ENCODE data around the gene FRS3.

FRS3 gene

DNA sequence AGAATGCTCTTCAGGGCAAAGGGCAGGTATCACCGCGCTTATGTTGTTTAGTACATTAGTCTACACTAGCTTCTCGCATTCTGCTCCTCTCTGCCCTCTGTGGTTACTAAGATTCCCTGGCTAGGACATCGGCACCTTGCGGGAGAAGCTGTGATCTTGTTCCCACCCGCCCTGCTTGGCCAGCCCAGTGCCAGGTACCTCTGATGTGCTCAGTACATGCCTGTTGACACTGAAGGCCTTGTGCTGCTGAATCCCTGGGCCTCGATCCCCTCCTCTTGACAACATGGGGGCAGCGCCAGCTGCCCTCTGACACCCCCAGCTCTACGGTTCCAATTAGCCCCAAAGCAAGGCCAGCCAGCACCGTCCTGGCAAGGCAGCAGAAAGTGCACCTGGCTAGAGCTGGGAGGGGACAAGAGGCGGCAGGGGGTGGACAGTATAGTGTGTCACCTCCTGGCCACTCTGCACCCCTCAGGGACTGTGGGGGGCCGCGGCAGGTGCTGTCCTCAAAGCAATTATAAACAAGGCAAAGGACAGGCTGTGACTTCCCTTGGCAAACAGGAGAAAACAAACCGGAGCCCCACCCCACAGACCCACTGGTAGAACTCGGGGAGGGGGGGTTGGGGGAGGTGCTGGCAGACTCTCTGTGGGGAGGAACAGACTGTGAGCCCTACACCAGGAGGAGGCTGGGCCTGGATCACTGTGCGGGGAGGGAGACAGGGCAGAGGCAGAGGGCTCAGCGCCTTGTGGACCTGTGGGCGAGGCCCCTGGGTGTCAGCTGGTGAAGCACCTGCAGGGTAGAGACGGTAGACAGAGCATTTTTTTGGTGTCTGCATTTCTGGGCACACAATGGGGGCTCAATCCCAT is 51.4 kb downstream of the FRS3 start:
- DNase-seq (ENCODE audit: low spot score) = no peak

DNA sequence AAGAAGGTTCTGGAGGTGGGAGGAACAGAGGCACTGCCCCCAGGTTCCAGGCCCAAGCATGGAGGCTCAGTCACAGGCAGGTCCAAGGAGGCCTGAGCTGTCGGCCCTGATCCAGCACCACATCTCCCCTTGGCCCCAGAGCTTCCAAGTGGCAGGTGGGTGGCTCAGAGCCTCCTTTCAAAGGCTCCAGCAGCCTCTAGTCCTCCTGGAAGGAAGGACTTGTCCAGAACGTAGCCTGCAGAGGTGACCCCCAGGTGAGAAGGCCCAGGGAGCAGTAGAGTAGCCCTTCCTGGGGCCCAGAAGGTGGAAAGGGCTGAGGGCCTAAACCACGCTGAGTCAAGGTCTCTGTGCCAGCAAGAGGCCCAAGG is 52.0 kb downstream of the FRS3 start:
- no peak for DNase-seq (ENCODE audit: low spot score)

DNA sequence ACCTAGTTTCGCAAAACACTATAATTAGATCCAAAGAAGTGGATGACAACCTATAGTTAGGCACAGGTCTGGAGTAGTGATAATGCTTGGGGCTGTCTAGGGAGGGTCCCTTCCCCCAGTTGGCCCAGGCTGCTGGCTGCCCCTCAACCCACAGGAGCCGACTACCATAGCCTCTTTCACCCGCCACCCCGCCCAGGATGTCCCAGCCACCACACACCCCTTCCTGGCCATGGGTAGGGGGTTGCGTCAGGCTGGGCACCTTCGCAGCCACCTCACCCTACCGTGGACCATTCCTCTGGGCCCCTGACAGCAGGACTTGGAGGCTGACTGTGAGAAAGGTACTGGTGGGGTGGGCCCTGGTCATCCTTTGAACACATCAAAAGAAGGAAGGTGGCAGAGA is 52.8 kb downstream of the FRS3 start:
- DNase-seq (ENCODE audit: low spot score) = no peak

DNA sequence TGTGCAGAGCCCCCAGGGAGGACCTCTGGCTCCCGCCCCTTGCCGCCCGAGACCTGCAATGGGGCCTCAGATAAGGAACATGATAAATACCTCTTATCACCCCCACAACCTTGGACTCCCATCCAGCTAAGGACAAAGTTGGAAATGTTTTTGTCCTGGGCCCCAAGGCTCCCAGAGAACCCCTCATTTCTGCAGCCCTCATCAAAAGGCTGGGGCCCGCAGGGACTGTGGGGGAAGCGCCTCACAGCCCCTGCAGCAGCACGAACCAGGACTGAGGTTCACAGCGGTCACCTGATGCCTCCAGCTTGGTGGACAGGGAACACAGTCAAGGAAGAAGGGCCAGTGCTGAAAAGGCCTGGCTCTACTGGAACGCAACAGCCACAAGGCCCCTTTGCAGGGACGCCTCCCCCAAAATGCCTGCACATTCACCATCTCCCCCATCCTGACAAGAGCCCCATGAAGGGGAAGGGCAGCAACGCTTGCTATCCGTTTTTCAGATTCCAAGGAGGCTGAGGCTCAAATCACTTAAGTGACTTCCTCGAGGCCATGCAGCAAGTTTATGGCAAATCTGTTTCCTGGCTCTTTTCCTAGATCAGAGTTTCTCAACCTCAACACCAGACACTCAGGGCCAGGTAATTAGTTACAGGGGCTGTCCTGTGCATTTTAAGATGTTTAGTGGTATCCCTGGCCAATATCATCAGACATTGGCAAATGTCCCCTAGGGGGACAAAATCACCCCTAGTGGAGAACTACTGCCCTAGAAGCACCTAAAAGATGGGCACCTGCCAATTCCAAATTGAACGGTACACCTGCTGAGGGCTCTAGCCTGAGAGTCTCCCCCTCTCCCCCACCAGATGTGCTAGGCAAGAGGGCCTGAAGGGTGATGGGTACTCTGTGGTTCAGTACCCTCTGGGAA is 54.9 kb downstream of the FRS3 start:
- DNase-seq (ENCODE audit: low spot score) = no peak

DNA sequence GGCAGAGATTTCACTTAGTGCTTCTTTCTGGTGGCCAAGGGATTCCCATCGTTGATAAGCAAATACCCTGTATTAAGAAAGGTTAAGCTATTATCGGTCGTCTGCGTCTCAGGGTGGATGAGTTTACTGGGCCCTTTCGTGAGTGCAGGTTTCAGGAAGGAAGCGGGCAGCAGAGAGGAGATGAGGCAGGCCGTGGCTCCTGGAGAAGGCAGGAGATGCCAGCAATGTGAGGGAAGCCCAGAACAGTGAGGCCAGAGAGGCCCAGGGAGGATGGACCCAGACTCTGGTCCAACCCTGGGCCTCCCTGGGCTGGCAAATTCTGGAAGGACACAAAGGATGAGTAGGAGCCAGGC is 55.5 kb downstream of the FRS3 start:
- DNase-seq (ENCODE audit: low spot score) = no peak

DNA sequence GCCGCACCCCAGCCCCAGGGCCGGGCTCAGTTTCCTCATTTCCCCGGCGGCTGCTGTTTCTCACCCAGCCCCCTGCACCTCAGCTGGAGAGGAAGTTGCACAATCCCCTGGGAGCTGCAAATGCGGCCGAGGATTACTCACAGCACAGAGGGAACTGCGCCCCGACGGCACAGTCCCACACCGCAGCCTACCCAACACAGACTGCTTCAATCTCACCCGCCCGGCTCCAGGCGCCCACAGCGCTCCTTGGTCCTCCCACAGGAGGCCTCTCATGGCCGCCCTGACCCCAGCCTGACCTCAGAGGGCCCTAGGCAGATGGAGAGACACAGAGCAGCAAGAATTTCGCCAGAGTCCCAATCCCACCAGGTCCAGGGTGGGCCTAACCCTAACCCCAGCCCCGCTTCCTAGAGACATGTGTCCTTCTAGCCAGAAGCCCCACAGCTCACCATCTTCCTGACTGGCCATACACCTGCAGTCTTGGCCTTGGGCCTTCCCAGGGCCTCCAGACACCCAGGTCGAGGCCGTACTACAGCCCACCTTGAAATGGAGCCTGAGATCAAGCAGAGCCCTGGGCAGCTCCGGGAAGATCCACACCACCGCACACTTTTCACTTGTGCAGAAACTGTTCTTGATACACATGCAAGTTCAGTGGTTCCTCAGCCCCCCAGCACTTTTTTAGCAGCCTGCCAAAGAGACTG is 56.0 kb downstream of the FRS3 start:
- DNase-seq (ENCODE audit: low spot score) = peak; percentile 89

DNA sequence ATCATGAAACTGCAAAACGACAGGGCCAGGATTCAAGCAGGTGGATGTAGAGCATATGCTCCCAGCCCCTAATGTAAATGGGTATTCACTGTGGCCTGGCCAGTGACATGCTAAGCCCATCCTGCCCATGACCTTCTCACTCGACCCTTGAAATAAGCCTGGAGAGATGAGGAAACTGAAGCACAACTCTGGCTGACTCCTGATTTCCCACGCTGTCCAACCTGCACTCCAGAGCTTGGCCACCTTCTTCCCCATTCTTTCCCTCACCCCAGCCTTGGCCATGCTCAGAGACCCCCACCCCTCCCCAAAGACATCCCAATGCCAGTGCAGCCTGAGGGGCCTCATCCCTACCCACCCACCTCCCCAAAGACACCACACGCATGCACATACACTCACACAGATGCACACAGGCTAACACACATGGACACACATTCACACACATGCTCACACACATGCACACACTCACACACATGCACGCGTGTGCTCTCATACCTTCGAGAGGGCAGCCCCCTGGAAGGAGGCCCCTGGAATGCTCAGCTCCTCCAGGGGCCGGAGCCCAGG is 56.7 kb downstream of the FRS3 start:
- no peak for DNase-seq (ENCODE audit: low spot score)

DNA sequence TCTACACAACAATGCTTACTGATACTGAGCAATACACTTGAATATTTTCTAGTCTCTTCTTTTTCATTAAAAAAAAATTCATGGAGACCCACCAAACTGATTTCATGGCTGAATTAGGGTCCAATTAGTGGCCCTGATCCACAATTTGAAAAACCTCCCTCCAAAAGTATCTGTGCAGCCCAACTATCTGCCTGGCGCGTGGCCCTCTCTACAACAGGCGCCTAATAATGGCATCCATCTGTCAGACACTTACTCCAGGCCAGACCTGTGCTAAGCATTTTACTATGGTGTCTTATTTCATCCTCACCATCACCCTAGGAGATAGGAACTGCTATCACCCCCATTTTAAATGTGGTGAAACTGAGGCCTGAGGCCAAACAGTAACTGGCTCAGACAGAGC is 58.3 kb downstream of the FRS3 start:
- no peak for DNase-seq (ENCODE audit: low spot score)

DNA sequence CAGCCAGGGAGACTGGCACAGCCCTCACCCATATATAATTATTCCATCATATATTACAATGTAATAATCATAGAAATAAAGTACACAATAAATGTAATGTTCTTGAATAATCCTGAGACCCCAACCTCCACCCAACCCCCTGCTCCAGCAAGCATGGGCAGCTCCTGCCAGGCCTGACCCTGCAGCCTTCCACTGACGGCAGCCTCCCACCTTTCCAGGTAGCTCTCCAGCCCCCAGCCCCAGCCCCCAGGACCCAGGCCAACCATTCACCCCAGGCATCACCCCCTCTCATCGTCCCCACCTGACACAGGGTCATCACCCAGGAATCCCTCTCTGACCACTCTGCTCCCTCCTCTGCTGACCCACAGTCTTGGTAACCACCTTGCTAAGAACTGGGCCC is 58.9 kb downstream of the FRS3 start:
- DNase-seq (ENCODE audit: low spot score) = no peak

DNA sequence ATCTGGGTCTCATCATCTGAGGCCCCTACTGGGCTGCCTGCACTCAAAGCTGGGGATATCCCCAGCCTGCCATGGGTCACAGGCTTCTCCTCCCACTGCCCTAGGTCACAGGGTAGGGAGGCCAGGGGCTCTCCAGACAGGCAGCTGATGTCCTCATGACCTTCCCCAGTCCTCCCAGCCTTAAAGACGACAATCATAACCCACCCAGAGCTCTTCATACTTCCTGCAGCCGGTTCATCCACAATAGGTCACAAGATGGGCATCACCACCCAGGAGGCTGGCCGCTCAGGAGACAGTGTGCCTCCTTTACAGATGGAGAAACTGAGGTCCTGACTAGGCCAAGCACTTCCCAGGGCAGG is 59.5 kb downstream of the FRS3 start:
- no peak for DNase-seq (ENCODE audit: low spot score)

Data from HuH-7 (cell line).